Activated CD4-positive, alpha-beta memory T cell treated with anti-CD3 and anti-CD28 coated beads, Interleukin-2, amount 10 ng/mL, durations not matched to agents 7 days and 5 days (primary cell): Measurements from ENCODE around the gene NTSR1. TPM values are rescaled to one million over a fixed set of nuclear protein-coding genes. Genes with fewer than 3 reads are reported as not detected.

Experiments used
- CTCF ChIA-PET: fragments of 350-600 bp; sonication (Branson Sonifier 250); formaldehyde crosslinking; loops from one replicate; lab custom pipeline; 2021; ENCODE audit warnings: antibody characterized with exemption, inconsistent platforms; lab: Charles Lee
- POLR2A ChIA-PET: fragments of 350-600 bp; sonication (Branson Sonifier 250); formaldehyde crosslinking; loops from one replicate; lab custom pipeline; 2021; ENCODE audit warnings: antibody characterized with exemption; lab: Charles Lee
- DNase-seq: peaks from one replicate; pipeline ENCODE4 v3.0.0-alpha.2; 2020
- H3K27ac Mint-ChIP-seq: one replicate; pipeline ENCODE4 v1.8.0; 2021; ENCODE audit warnings: mild to moderate bottlenecking, mixed read lengths
- H3K27me3 Mint-ChIP-seq: one replicate; pipeline ENCODE4 v1.8.0; 2021; ENCODE audit warnings: mixed read lengths
- H3K36me3 Mint-ChIP-seq: one replicate; pipeline ENCODE4 v1.8.0; 2021; ENCODE audit warnings: low read depth, mixed read lengths
- H3K4me1 Mint-ChIP-seq: one replicate; pipeline ENCODE4 v1.8.0; 2021; ENCODE audit warnings: mixed read lengths
- H3K4me3 Mint-ChIP-seq: one replicate; pipeline ENCODE4 v1.8.0; 2021; ENCODE audit warnings: mild to moderate bottlenecking, mixed read lengths
- H3K9me3 Mint-ChIP-seq: one replicate; pipeline ENCODE4 v1.8.0; 2021; ENCODE audit warnings: mixed read lengths
- total RNA-seq, 2 experiments: library from RNA; stranded (reverse); gene quantifications; one replicate each; pipeline ENCODE4 v1.2.3, GENCODE V29; 2021

NTSR1 gene
- total RNA-seq, 2 experiments from 2014 or later: not detected

DNA sequence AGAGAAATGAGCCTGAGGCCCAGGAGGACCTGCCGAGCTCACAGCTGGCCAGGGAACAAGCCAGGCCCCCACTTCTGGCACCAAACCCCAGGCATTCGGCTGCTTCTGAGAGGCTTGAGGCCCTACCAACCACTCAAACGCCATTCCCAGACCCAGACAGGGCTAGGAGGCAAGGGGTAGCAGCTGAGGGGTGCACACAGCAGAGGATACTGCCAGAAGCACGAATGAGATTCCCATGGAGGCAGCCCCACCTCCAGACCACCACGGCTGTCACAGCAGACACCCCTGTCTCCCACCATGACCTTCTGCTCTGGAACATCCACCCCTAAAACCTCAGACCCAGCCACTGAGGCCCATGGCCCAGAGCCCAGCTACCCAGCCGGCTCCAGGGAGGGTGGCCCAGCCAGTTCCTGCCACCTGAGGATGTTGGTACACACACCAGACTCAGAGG is 36.1 kb downstream of the NTSR1 start:
- Mint-ChIP-seq H3K27me3 (peaks cover 39% of the 10 kb centered on the region), H3K4me3 (no peak overlapping the region), H3K9me3 (no peaks in the 10 kb centered on the region), H3K4me1 (peaks cover 30% of the 10 kb centered on the region), H3K27ac (no peak overlapping the region), H3K36me3 (no peaks in the 10 kb centered on the region)
- DNase-seq: no peak
- POLR2A ChIA-PET: no interaction called here
- CTCF ChIA-PET: interaction anchor here (0.6 kb wide), 1 partner anchor 45 kb away, joined by 3 read pairs; no protein-coding TSS in a partner anchor

DNA sequence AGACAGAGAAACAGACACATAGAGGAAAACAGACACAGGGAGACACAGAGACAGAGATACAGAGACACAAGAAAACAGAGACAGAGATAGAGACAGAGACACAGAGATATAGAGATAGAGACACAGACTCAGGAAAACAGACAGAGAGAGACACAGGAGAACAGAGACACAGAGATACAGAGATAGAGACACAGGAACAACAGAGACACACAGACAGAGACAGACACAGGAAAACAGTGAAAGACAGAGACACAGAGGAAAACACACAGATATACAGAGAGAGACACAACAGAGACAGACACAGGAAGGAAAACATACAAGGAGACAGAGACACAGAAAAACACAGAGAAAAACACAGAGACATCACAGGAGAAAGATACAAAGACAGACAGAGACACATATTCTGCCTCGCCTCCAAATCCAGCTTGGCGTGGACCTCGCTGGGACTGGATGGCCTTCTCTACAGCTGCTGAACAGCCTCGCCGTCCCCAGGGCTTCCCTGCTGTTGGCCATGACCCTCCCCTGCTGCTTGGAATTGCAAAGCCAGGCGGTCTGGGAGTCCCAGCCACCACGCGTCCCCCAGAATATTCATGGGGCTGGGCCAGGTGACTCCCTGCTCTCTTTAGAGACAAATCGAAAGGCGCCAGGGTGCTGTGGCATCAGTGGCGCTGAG is 36.8 kb downstream of the NTSR1 start:
- CTCF ChIA-PET: interaction anchor here (0.6 kb wide), 1 partner anchor 44 kb away, joined by 3 read pairs; no protein-coding TSS in a partner anchor
- DNase-seq: no peak
- no peak overlapping the region for H3K4me3 Mint-ChIP-seq
- H3K27ac Mint-ChIP-seq: peak overlapping the region; percentile 1
- H3K4me1 Mint-ChIP-seq: peaks cover 24% of the 10 kb centered on the region
- peaks cover 43% of the 10 kb centered on the region for H3K27me3 Mint-ChIP-seq
- no peaks in the 10 kb centered on the region for H3K36me3 Mint-ChIP-seq
- H3K9me3 Mint-ChIP-seq: no peaks in the 10 kb centered on the region
- POLR2A ChIA-PET: interaction anchor here (1.4 kb wide), 1 partner anchor 66 kb away, joined by 3 read pairs; no protein-coding TSS in a partner anchor

DNA sequence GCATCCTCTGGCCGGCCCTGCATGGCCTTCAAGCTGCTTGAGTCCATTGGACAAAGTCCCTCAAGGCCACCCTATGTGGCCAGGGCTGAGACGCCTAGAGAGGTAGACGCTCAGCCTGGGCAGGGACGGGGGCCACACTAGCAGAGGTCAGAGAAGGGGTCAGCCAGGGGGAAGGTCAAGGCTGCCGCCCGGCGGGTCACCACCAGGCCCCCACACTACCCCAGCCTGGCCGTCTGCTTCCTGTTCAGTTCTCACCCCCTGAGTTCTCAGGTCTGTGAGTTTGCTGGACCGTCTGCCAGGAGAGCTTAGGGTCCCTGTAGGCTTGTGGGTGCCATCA is 37.3 kb downstream of the NTSR1 start:
- CTCF ChIA-PET: no interaction called here
- no peaks in the 10 kb centered on the region for H3K9me3 Mint-ChIP-seq
- H3K27me3 Mint-ChIP-seq: peaks cover 43% of the 10 kb centered on the region
- no peak overlapping the region for H3K27ac Mint-ChIP-seq
- no peak for DNase-seq
- no peaks in the 10 kb centered on the region for H3K36me3 Mint-ChIP-seq
- H3K4me1 Mint-ChIP-seq: peaks cover 20% of the 10 kb centered on the region
- POLR2A ChIA-PET: interaction anchor here (1.4 kb wide), 1 partner anchor 66 kb away, joined by 3 read pairs; no protein-coding TSS in a partner anchor
- H3K4me3 Mint-ChIP-seq: no peak overlapping the region

DNA sequence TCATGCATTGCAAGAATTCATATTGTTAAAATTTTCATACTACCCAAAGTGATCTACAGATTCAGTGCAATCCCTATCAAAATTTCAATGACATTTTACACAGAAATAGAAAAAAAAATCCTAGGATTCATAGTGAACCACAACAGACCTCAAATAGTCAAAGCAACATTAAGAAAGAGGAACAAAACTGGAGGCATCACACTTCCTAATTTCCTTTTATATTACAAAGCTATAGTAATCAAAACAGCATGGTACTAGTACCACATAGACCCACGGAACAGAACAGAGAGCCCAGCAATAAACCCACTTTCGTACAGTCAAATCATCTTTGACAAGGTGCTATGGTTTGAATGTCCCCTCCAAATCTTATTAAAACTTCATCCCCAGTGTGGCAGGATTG is 39.7 kb downstream of the NTSR1 start:
- no peak overlapping the region for H3K4me3 Mint-ChIP-seq
- H3K4me1 Mint-ChIP-seq: peaks cover 6% of the 10 kb centered on the region
- no peak overlapping the region for H3K27ac Mint-ChIP-seq
- H3K9me3 Mint-ChIP-seq: no peaks in the 10 kb centered on the region
- H3K27me3 Mint-ChIP-seq: peaks cover 42% of the 10 kb centered on the region
- no peak for DNase-seq
- CTCF ChIA-PET: no interaction called here
- H3K36me3 Mint-ChIP-seq: no peaks in the 10 kb centered on the region
- POLR2A ChIA-PET: no interaction called here

DNA sequence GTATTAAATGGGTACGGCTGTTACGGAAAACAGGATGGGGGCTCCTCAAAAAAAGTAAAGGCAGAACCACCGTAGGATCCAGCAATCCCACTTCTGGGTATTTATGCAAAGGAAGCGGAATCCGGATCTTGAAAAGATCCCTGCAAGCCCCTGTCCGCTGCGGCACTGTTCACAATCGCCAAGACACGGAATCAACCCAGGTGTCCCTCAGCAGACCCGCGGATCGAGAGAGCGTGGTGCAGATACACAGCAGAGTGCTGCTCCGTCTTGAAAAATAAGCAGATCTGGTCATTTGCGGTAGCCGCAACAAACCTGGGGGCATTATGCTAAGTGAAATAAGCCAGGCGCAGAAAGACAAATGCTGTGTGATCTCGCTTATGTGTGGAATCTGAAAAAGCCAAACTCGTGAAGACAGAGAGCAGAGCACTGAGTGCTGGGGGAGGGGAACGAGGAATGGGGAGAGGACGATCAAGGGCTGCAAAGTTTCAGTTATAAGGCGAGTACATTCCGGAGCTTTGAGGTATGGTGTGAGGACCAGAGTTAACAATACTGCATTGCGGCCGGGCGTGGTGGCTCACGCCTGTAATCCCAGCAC is 41.3 kb downstream of the NTSR1 start:
- ChIA-PET POLR2A (interaction anchor here (2.0 kb wide), 1 partner anchor 10 kb away, joined by 4 read pairs; no protein-coding TSS in a partner anchor), CTCF (interaction anchor here (0.6 kb wide), 1 partner anchor 42 kb away, joined by 3 read pairs; no protein-coding TSS in a partner anchor)
- H3K27ac Mint-ChIP-seq: no peak overlapping the region
- peaks cover 5% of the 10 kb centered on the region for H3K4me1 Mint-ChIP-seq
- DNase-seq: no peak
- no peak overlapping the region for H3K4me3 Mint-ChIP-seq
- no peaks in the 10 kb centered on the region for H3K9me3 Mint-ChIP-seq
- H3K27me3 Mint-ChIP-seq: peaks cover 37% of the 10 kb centered on the region
- H3K36me3 Mint-ChIP-seq: no peaks in the 10 kb centered on the region

DNA sequence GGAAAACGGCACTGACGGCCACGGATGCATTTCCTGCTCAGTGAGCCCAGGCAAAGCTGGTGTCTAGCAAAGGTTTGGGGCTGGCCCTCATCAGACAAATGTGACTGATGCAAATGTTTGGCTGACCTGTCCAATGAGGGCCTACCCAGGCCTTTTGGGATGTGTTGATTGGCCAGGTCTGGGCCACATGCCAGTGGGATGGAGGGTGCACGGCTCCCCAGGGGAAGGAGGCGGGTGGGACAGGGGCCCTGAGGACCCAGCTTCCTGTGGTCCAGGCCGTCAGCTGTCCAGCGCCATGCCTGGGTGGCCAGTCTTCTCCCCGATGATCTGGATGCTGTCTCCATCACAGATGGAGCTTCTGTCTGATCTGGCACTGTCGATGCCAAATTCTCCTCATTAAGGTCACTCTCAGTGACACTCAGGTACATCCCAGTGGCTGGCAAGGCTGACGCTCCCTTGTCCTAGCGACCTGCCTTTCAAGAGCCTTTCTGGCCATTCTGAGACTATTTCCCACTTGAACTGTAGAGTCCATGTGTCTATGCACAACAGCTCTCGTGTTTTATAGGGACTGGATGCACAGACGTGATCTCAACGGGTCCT is 43.0 kb downstream of the NTSR1 start:
- POLR2A ChIA-PET: interaction anchor here (2.0 kb wide), 1 partner anchor 12 kb away, joined by 4 read pairs; no protein-coding TSS in a partner anchor
- peaks cover 32% of the 10 kb centered on the region for H3K27me3 Mint-ChIP-seq

DNA sequence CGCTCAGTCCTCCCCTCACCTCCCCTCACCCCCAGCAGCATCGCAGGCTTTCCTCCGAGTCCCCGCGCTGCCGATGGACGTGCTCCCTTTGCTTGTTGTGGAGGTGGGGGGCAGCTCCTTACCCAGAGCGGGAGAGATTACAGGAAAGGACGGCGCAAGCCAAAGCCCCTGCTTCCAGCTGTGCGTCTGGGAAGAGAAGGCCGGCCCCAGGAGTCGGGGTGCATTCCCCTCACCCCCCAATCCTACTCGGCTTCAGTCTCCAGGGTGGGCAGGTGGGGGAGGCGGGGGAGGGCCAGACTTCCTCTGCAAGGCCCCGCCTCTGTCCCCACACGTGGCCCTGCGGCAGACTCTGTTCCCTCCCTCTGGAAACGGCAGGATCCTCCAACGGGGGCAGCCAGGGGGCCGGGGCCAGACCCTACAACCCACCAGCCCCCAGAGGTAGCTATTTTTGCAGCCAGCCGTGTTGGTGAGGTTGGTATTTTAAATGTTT is 43.6 kb downstream of the NTSR1 start:
- CTCF ChIA-PET: no interaction called here
- POLR2A ChIA-PET: interaction anchor here (2.0 kb wide), 1 partner anchor 13 kb away, joined by 4 read pairs; no protein-coding TSS in a partner anchor
- DNase-seq: no peak
- Mint-ChIP-seq H3K36me3 (no peaks in the 10 kb centered on the region), H3K4me1 (no peaks in the 10 kb centered on the region), H3K27me3 (peaks cover 36% of the 10 kb centered on the region), H3K27ac (no peak overlapping the region), H3K4me3 (no peak overlapping the region), H3K9me3 (no peaks in the 10 kb centered on the region)

More for the DNA sequence above, 43.0 kb downstream of the NTSR1 start:
- H3K36me3 Mint-ChIP-seq: no peaks in the 10 kb centered on the region
- no peak overlapping the region for H3K4me3 Mint-ChIP-seq
- CTCF ChIA-PET: no interaction called here
- no peak for DNase-seq
- H3K9me3 Mint-ChIP-seq: no peaks in the 10 kb centered on the region
- no peaks in the 10 kb centered on the region for H3K4me1 Mint-ChIP-seq
- H3K27ac Mint-ChIP-seq: no peak overlapping the region

DNA sequence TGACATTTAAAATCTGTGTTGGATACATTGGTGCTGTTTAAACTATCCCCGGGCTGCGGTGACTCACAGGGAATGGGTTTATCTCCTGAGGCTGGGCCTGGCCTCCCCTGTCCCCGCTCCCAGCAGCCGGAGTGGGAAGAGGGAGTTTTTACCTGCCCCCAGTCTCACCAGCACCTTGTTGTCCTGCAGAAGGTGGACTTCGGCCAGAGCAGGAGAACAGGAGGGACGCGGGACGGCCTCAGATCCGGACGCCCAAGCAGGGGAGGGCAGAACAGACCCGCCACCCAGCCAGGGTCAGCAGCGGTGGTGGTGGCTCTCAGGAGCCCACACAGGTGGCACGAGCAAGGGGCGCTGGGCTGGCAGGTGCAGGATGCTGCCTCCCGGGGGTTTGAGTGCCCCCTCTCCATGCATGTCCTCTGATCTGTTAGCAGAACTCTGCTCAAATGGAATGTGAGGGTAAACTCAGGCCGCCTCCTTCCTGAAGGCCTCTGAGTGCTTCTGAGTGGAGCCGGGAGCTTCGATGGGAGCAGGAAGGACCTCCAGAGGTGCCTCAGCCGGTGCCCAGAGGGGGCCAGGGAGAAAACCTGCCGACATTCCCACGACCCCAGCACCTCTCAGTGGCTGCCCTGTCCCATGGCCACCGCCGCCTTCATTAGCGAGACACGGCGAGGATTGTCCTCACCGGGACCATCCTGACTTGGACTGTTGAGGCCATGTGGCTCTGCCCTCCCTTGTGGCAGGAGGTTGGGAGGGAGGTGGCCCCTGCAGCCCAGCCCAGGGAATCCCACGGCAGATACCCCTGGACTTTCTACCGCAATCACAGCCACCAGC is 44.2 kb downstream of the NTSR1 start:
- no peak for DNase-seq
- ChIA-PET CTCF (no interaction called here), POLR2A (interaction anchor here (2.1 kb wide), 1 partner anchor 13 kb away, joined by 12 read pairs; no protein-coding TSS in a partner anchor)
- no peaks in the 10 kb centered on the region for H3K36me3 Mint-ChIP-seq
- H3K9me3 Mint-ChIP-seq: no peaks in the 10 kb centered on the region
- H3K4me1 Mint-ChIP-seq: no peaks in the 10 kb centered on the region
- peaks cover 36% of the 10 kb centered on the region for H3K27me3 Mint-ChIP-seq
- H3K27ac Mint-ChIP-seq: no peak overlapping the region
- no peak overlapping the region for H3K4me3 Mint-ChIP-seq

DNA sequence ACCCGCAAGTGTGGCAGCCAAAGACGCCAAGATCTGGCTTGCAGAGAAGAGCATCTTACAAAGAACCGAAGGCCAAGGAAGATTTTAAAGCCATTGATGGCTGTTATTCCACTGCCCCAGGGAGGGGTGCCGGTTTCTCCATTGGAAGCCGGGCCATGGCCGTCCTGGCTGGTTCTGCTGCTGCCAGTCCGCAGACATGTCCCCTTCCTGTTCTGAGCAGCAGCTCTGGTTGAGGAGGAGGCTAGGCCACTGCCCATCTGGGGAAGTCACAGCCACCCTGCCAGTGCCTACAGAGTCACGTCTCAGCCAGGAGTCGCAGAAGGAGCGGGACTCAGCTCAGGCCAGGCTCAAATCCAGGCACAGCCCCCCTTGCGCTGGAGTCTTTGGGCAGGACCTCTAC is 45.0 kb downstream of the NTSR1 start:
- H3K9me3 Mint-ChIP-seq: no peaks in the 10 kb centered on the region
- peaks cover 34% of the 10 kb centered on the region for H3K27me3 Mint-ChIP-seq
- ChIA-PET POLR2A (interaction anchor here (2.1 kb wide), 1 partner anchor 13 kb away, joined by 12 read pairs; no protein-coding TSS in a partner anchor), CTCF (no interaction called here)
- no peaks in the 10 kb centered on the region for H3K4me1 Mint-ChIP-seq
- no peak for DNase-seq
- no peak overlapping the region for H3K27ac Mint-ChIP-seq
- H3K4me3 Mint-ChIP-seq: no peak overlapping the region
- no peaks in the 10 kb centered on the region for H3K36me3 Mint-ChIP-seq

DNA sequence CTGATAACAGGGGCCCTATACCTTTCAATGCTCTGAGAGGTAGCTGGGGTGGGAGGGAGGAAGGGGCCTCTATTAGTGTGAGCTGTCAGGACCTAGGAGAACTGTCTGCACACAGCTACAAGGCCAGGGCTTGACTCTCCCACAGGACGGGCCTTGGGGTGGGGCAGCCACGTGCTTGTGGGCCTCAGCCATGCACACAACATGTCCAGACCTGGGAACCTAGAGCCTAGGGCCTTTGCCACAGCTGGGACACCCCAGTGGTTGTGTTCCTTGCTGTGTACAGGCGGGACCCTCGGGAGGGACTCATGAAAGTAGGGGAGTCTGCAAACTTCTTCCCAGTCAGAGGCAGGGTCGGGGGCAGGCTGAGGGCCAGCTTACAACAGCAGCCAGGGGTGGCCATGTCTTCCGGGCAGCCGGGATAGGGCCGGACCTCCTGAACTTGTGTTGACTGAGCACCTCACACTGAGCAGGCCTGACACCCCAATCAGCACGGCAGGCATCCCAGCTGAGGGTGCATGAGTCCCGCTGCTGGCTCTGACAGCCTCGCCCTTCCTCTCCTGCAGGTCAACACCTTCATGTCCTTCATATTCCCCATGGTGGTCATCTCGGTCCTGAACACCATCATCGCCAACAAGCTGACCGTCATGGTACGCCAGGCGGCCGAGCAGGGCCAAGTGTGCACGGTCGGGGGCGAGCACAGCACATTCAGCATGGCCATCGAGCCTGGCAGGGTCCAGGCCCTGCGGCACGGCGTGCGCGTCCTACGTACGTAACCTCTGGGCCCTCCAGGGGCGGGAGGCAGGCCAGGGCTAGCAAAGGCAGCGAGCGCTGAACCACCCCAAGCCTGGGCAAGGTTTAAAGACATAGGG is 45.7 kb downstream of the NTSR1 start:
- Mint-ChIP-seq H3K27ac (no peak overlapping the region), H3K9me3 (no peaks in the 10 kb centered on the region), H3K36me3 (no peaks in the 10 kb centered on the region), H3K4me1 (no peaks in the 10 kb centered on the region), H3K4me3 (no peak overlapping the region), H3K27me3 (peaks cover 32% of the 10 kb centered on the region)
- no peak for DNase-seq
- CTCF ChIA-PET: no interaction called here
- POLR2A ChIA-PET: interaction anchor here (2.1 kb wide), 1 partner anchor 14 kb away, joined by 12 read pairs; no protein-coding TSS in a partner anchor

DNA sequence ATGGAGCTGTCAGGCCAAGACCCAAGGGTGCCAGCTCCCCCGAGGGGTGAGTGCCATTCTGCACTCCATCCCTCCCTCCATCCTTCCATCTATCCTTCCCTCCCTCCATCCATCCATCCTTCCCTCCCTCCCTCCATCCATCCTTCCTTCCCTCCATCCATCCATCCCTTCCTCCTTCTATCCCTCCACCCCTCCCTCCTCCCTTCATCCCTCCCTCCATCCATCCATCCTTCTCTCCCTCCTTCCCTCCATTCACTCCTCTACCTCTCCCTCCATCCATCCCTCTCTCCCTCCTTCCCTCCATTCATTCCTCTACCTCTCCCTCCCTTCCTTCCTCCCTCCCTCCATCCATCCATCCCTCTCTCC is 46.3 kb downstream of the NTSR1 start:
- peaks cover 27% of the 10 kb centered on the region for H3K27me3 Mint-ChIP-seq
- no peaks in the 10 kb centered on the region for H3K9me3 Mint-ChIP-seq
- ChIA-PET POLR2A (interaction anchor here (2.1 kb wide), 1 partner anchor 15 kb away, joined by 12 read pairs; no protein-coding TSS in a partner anchor), CTCF (no interaction called here)
- no peaks in the 10 kb centered on the region for H3K36me3 Mint-ChIP-seq
- no peak overlapping the region for H3K27ac Mint-ChIP-seq
- no peak for DNase-seq
- no peak overlapping the region for H3K4me3 Mint-ChIP-seq
- H3K4me1 Mint-ChIP-seq: no peaks in the 10 kb centered on the region
